CD4-positive, alpha-beta T cell treated with Interleukin-12 subunit alpha and Interleukin-12 subunit beta, for 1 hour (primary cell): ENCODE measurements around the gene IQGAP2.
"Not testable (repeated sequence)": the region's sequence is repeated elsewhere in the genome, so short reads cannot be mapped to it uniquely, and the experiment has no call there.

ENCODE experiments used
- DNase-seq: peaks from one replicate; pipeline ENCODE4 v3.0.0-alpha.2; 2020

The IQGAP2 gene

DNA sequence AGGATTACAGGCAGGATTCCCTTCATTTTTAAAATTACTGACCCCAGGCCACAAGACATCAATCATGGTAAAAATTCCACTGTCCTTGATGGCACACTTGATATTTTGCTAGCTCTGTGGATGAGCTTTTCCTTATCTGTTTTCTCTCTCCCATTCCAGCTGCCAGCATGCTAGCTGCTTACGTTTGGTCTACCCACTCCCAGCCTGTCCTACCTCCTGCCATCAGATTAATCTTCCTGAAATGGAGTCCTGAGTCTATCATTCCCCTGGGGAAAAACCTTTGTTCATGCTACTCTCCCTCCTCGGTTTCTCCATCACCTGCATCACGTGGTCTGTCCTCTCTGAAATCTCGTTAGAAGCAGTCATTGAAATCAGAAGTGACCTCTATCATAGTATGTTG, 111.2 kb downstream of the IQGAP2 start:
- no peak for DNase-seq

DNA sequence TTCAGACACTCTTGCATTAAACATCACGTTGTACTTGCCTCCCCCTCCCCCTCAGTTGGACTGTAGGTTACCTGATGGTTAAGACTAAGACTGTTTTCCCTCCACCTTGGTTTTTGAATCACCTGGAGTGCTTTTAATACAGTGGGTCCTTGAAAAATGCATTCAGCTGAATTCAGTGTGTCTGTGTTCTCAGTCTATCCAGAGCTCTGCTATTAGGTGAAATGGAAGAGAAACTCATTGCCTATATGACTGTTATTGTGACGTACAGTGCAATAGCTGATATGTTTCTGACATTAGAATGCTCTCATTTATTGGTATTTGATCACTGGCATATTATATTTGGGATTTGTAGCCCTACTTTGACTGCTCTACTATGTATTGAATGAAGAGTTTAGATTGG, 111.6 kb downstream of the IQGAP2 start:
- no peak for DNase-seq

DNA sequence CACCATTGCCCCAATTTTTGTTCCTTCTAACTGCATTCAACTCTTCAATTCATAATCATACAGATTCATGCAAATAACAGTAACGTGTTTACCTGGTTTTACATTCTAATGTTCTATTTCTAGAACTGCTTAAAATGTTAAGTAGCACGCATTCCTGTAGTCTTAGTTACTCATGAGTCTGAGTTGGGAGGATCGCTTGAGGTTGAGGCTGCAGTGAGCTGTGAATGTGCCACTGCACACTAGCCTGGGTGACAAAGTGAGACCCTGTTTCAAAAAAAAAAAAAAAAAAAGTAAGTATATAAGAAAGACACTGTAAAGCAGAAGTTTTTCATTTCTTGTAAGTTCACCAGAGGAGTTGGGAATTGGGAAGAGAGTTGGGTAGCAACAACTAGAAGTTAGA, 114.2 kb downstream of the IQGAP2 start:
- no peak for DNase-seq

DNA sequence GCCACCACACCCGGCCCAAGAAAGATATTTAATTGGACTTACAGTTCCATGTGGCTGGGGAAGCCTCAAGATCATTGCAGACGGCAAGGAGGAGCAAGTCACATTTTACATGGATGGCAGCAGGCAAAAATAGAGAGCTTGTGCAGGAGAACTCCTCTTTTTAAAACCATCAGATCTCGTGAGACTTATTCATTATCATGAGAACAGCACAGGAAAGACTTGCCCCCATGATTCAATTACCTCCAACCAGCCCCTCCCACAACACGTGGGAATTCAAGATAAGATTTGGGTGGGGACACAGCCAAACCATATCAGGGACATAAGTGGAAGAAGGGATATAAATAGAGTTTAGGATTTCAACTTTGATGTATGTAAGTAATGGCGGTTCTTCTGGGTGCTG, 115.2 kb downstream of the IQGAP2 start:
- DNase-seq, result not testable (repeated sequence)

DNA sequence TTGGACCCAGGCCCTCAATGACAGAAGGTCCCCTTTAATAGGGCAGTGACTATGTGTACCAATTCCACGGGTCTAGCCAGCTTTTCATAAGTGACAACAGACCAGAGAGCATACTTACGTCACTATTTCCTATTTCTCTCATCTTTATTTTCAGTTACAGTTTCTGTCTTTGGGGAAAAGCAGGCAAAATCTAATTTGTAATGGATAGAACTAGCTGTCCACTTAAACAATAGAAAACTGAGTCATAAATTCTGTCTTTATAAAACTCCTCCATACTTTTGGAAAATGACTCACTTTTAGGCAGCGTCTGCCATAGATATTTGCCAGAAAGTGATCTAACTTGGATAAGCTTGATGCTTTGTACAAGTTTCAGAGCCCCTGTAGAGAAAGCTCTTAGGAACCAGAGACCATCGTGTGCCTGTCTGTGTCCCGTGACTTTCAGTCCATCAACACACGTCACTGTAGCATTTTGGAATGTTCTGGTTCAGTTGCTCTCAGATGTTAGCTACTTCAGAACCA, 118.2 kb downstream of the IQGAP2 start:
- DNase-seq, result peak; percentile 12

GRCh38 chr5:76522103-76522935, 119.2 kb downstream of the IQGAP2 start:
- DNase-seq, result no peak

DNA sequence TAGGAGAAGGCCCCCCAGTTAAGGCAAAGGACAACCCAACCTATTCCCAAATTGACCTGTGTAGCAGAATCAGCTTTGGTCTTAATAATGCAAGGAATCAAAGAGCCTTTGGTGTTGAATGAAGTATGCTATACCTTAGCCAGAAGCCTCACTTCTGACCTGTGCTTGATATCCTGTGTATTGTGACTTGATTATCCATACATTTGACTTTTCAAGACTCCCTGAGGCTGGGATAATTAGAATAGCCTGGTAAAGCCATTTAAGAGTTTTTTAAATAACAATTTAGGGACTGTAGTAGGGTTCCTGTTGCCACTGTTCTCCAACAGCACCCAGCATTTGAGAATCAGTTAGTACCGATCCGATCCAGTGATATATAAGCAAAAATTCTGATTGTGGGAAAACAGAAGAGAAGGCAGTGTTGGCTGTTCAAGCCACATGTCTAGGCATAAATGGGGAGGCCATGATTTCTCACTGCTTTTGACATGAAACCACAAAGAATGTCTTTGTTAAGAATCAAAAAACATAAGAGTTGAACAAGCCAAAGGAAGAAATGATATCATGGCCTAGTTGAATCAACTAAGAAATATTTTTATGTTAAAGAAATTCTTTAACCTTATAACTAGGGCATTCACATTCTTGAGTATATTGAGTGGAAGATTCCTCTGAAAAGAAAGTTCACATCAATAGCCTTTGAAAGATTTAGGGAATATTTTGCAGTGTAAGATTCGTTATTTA, 121.2 kb downstream of the IQGAP2 start:
- no peak for DNase-seq

DNA sequence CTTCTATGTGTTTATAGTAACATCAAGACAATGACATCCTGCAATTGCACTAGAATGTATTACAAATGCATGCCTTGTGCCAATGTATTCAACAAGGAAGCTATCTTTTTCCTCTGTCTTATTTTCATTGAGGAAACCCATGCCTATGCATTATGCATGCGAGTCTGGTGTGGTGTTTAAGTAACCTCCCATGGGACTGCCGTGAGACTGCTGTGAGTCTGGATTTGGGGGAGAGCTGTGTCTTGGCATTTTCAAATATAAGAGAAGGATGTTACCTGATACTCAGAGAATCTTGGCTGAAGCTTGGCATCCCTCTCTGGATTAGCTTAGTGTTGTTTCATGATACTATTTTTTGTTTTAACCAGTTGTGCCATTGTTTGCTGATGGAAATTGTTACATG, 121.8 kb downstream of the IQGAP2 start:
- no peak for DNase-seq

GRCh38 chr5:76525956-76526355, 122.9 kb downstream of the IQGAP2 start:
- no peak for DNase-seq

GRCh38 chr5:76526950-76527583, 124.0 kb downstream of the IQGAP2 start:
- DNase-seq, result no peak

DNA sequence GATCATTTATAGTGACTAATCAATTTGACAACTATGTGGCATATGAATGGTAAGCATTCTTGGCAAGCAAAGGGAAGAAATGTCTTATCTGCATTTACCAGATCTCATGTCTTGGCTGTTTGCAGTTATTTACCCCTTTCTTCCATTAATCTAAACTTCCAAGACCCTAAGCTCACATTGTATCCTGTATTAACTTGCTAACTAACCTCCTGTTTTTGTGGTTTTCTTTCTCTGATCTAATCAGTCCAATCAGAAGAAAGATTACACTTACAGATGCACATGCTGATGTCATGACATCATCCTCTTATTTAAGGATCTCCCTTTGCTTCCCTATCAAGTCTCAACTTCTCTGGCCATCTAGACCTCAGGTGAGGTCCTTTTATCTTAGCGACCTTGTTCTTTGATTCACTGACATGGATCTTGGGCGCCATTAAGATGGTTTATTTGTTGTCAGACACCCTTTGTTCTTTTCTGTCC, 124.6 kb downstream of the IQGAP2 start:
- DNase-seq, result no peak

- no peak for DNase-seq
These were observed 125.7 kb downstream of the IQGAP2 start for GRCh38 chr5:76528547-76529331.

GRCh38 chr5:76529464-76530344, 126.6 kb downstream of the IQGAP2 start:
- DNase-seq, result no peak

DNA sequence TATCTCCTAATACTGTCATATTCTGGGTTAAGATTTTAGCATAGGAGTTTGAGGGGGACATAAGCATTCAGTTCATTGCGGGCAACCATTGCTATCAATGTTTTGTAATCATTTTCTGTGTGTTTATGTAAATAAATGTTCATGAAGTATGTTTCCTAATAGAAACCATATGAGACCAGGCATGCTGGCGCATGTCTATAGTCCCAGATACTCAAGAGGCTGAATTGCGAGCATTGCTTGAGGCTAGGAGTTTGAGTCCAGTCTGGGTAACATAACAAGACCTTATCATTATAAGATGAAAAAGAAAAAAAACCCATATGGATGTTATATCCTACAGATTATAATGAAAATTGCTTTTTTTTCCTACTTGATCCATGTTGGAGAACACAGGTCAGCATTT, 129.0 kb downstream of the IQGAP2 start:
- DNase-seq, result no peak

- DNase-seq, result no peak
These were observed 129.9 kb downstream of the IQGAP2 start for GRCh38 chr5:76532973-76533372.

DNA sequence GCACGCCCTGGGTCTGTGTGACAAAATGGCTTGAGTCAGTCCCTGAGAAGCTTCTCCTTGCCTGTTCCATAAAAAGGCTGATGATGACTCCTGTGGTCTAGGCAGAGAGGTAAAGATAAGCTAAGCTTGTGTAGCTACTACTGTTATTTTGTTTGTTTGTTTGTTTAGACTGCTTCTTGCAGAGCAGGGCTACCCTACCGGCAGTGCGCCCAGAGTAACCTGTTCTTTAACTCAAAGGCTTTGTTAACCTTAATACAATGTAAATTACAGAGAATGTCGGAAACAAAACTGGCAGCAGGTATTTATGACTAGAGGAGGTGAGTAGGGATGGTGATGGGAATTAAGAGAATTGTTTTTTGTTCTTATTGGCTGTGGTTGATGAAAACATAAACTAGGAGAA, 132.5 kb downstream of the IQGAP2 start:
- DNase-seq, result no peak

GRCh38 chr5:76537073-76537543, 134.0 kb downstream of the IQGAP2 start:
- DNase-seq, result no peak

DNA sequence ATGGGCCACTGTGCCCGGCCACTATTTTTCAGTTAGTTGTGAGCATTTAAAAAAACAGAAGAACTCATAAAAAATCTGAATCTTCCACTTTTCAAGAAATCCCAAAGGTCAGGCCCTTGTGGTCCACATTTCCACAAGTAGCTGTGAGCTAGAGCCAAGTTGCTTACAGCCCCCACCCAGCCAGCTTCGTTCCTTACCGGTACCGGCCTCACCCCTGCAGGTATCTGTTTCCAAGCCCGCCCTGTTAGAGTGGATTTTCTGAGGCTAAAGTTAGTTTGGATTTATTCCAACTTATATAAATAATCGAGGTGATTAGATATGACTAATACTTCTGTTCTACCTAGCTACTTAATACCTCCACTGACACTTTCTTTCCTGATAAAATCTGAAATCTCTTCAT, 139.2 kb downstream of the IQGAP2 start:
- DNase-seq, result no peak

GRCh38 chr5:76542887-76543690, 140.0 kb downstream of the IQGAP2 start:
- peak; percentile 72 for DNase-seq

DNA sequence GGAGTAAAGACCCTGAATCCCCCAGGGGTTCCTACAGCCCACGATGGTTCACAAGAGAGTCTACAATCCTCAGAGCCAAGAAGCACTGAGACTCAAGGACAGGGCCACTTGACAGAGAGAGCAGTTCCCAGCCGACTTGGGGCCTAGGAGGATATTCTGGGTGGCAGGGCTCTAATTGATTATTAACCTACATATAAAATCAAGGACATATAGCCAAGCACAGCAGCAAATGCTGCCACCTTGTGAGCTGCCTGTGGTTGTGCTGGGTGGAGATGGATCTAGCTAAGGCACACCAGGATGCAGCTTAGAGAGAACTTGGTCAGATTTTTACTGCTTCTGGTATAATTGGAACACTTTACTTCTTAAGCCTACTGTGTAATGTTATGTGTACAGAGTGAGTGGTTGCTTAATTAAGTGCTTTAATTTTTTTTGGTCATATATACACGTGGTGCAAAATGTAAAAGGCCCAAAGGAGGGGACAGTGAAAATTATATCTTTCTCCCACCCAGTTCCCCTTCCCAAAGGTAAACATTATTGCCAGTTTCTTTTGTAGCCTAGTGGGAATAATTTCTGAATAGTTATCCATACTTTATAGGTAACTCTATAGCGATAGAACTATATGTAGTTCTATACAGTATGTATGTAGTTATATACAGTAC, 141.3 kb downstream of the IQGAP2 start:
- peak; percentile 76 for DNase-seq
